Measurements from ENCODE around the gene LETM1. TPM values are rescaled to one million over a fixed set of nuclear protein-coding genes. Genes with fewer than 3 reads are reported as not detected.

Gene LETM1
- total RNA-seq, 1 experiment from 2014 or later, result 67.3 TPM

GRCh38 chr4:1802151-1802715 lies 53.7 kb downstream of the LETM1 start:
- no peaks in the 10 kb centered on the region for H4K20me1 ChIP-seq (ENCODE audit: insufficient read depth)
- CTCF ChIA-PET, result no interaction called here
- no TSS peak for BruUV-seq (replicated peaks)
- H2AFZ ChIP-seq (ENCODE audit: low read depth, low read length, poor library complexity, severe bottlenecking), result no peak overlapping the region
- no peaks in the 10 kb centered on the region for H3K9me3 ChIP-seq (ENCODE audit: control insufficient read depth in 1 of 2, insufficient read depth in 1 of 2, low read depth in 1 of 2, low read length in 2 of 2)
- no peaks in the 10 kb centered on the region for H3K9me2 ChIP-seq (ENCODE audit: insufficient read depth)
- H3K27ac ChIP-seq (ENCODE audit: low read depth, low read length), result no peak overlapping the region
- ATAC-seq, result no peak
- no peak for TF ChIP-seq POLR2A (IDR thresholded peaks at IDR 0.05; ENCODE audit: borderline replicate concordance, extremely low read depth, insufficient read depth, insufficient read length)
- no peak for TF ChIP-seq MAX (IDR thresholded peaks at IDR 0.05)
- no peak for TF ChIP-seq EZH2phosphoT487 (IDR thresholded peaks at IDR 0.05; ENCODE audit: borderline replicate concordance)
- no peak for TF ChIP-seq ATF3 (IDR thresholded peaks at IDR 0.05)
- no peak for TF ChIP-seq ZNF274 (IDR thresholded peaks at IDR 0.05; ENCODE audit: low read depth, low read length)
- TF ChIP-seq POLR2AphosphoS5 (IDR thresholded peaks at IDR 0.05; ENCODE audit: low read depth, low read length), result no peak
- TF ChIP-seq SP1 (IDR thresholded peaks at IDR 0.05; ENCODE audit: low read depth), result no peak
- no peak for TF ChIP-seq SRF (IDR thresholded peaks at IDR 0.05; ENCODE audit: low read depth)
- no peak for TF ChIP-seq CTCF (IDR thresholded peaks at IDR 0.05 in 2 of 3, conservative IDR thresholded peaks at IDR 0.05 in 1 of 3; ENCODE audit: borderline replicate concordance in 1 of 3, insufficient read depth in 1 of 3, low read depth in 2 of 3, low read length in 2 of 3)
- TF ChIP-seq CBX3 (IDR thresholded peaks at IDR 0.05; ENCODE audit: low read depth), result no peak
- TF ChIP-seq RAD21 (IDR thresholded peaks at IDR 0.05; ENCODE audit: low read depth), result no peak
- no peak for TF ChIP-seq SIN3A (IDR thresholded peaks at IDR 0.05; ENCODE audit: low read depth)
- no peak for TF ChIP-seq ELF1 (IDR thresholded peaks at IDR 0.05; ENCODE audit: borderline replicate concordance, low read depth)
- no peak for TF ChIP-seq ZFX (IDR thresholded peaks at IDR 0.05)
- TF ChIP-seq ZBTB33 (IDR thresholded peaks at IDR 0.05; ENCODE audit: extremely low read depth, insufficient replicate concordance, low read length), result no peak
- no peak for TF ChIP-seq REST (IDR thresholded peaks at IDR 0.05; ENCODE audit: low read depth)
- TF ChIP-seq EZH2 (IDR thresholded peaks at IDR 0.05), result no peak
- H3K9ac ChIP-seq (ENCODE audit: low read length), result no peak overlapping the region
- RAD21 ChIA-PET (ENCODE audit: low non-redundant PET in 1 of 2, low total read pairs in 2 of 2, uncharacterized antibody in 2 of 2, unreplicated experiment in 2 of 2), result no interaction called here
- no peak overlapping the region for H3K4me3 ChIP-seq (replicated peaks in 1 of 2; ENCODE audit: low read depth in 1 of 2, low read length in 2 of 2)
- H3K36me3 ChIP-seq (ENCODE audit: control insufficient read depth in 1 of 2, insufficient read depth in 2 of 2, low read length in 2 of 2), result peaks cover 0 to 4% of the 10 kb centered on the region in 2 experiments; a peak in 1 of 4 replicates
- intact Hi-C loops (cut with micrococcal nuclease), result no loop called here
- H3K27me3 ChIP-seq (ENCODE audit: insufficient read depth, low read length), result no peaks in the 10 kb centered on the region
- DNase-seq (ENCODE audit: low read depth, low spot score), result no peak
- no peaks in the 10 kb centered on the region for H3K4me1 ChIP-seq (ENCODE audit: control insufficient read depth in 1 of 2, insufficient read depth in 2 of 2, low read length in 2 of 2)
- no peak overlapping the region for H3K4me2 ChIP-seq (ENCODE audit: low read length)
- POLR2A ChIA-PET, result no interaction called here
- no peaks in the 10 kb centered on the region for H3K79me2 ChIP-seq (ENCODE audit: insufficient read depth, low read length)
